ENCODE data around the gene TMEM175. TPM values are rescaled to one million over a fixed set of nuclear protein-coding genes. Genes with fewer than 3 reads are reported as not detected.
A peak's percentile ranks its signal among the peaks of the same experiment; 100 is the strongest.

The TMEM175 gene
- total and polyA plus RNA-seq, 2 of the 13 experiments (the other 11 are each of a cell fraction or from before 2014, with no cell fraction given): 5.1 to 9.9 TPM

GRCh38 chr4:968221-968620 is 36.0 kb downstream of the TMEM175 start (continued):
- no peak for TF ChIP-seq PAXIP1 (CRISPR knock-in tag; conservative IDR thresholded peaks at IDR 0.05)

DNA sequence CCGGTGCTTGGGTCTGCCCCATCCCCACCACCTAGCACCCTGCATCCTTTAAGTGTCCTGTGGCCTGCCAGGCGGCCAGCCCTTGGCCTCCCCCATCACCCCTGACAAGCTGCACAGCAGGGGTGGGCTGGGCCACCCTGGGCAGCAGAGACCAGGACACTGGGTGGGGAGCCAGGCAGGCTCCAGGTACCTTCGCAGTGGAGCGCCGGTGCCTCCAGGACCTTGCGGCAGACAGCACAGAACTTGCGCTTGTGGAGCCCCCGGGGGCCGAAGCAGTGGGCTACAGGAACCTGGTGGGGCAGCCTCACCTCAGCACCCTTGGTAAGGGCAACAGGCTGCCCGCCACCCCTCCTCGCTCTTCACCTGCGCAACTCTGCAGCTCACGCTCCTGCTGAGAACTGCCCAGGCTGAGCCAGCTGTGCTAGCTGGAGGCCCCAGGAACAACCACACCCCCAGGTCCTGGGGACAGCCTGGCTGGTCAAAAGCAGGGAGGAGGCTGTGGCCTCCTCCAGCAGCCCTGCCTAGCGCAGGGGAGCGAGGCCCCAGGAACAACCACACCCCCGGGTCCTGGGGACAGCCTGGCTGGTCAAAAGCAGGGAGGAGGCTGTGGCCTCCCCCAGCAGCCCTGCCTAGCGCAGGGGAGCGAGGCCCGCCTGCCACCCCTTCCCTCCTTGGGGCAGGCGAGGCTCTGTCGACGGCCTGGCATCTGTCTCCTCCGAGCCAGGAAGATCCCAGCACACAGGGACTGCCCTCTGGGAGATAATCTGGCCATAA is 36.5 kb downstream of the TMEM175 start:
- ATAC-seq: no peak
- in situ Hi-C loops (cut with HindIII; ENCODE audit: extremely low pct_ligation_motif_present, low pct_unique_long_range_greater_than_20kb) (no loop called here), intact Hi-C loops (cut with micrococcal nuclease; ENCODE audit: unreplicated experiment) (no loop called here)
- H3K4me2 ChIP-seq (ENCODE audit: low read depth, low read length): no peak overlapping the region
- no peaks in the 10 kb centered on the region for H3K9me3 ChIP-seq (ENCODE audit: low read length)
- no peak overlapping the region for H2AFZ ChIP-seq (ENCODE audit: low read length)
- no peak for FAIRE-seq
- H3K27ac ChIP-seq (ENCODE audit: extremely low read length, insufficient read depth, low read length): no peak overlapping the region
- H3K4me3 ChIP-seq (replicated peaks in 1 of 3; ENCODE audit: insufficient read depth in 1 of 3, low read depth in 2 of 3, low read length in 3 of 3): no peak overlapping the region
- no peak overlapping the region for H3K9ac ChIP-seq (ENCODE audit: insufficient read depth, low read depth, low read length)
- no peaks in the 10 kb centered on the region for H3K79me2 ChIP-seq (ENCODE audit: insufficient read depth, low read length)
- H3K4me1 ChIP-seq (ENCODE audit: insufficient read depth, low read length): peaks cover 10% of the 10 kb centered on the region
- WGBS (ENCODE audit: low lambda C conversion rate): 94% methylated on average over 6 of the region's 23 CpGs
- no peaks in the 10 kb centered on the region for H3K36me3 ChIP-seq (replicated peaks in 1 of 2; ENCODE audit: control insufficient read depth in 1 of 2, insufficient read depth in 2 of 2, low read length in 2 of 2)
- ChIA-PET CTCF (ENCODE audit: low intra/inter-chr PET ratio, low total read pairs) (no interaction called here), POLR2A (no interaction called here)
- BruUV-seq (replicated peaks): no TSS peak
- DNase-seq (ENCODE audit: low spot score): no peak
- H4K20me1 ChIP-seq (ENCODE audit: insufficient read depth, low read length): peaks cover 3% of the 10 kb centered on the region; the same call in 1 of the 2 replicates
- TF ChIP-seq, protein P1, sequence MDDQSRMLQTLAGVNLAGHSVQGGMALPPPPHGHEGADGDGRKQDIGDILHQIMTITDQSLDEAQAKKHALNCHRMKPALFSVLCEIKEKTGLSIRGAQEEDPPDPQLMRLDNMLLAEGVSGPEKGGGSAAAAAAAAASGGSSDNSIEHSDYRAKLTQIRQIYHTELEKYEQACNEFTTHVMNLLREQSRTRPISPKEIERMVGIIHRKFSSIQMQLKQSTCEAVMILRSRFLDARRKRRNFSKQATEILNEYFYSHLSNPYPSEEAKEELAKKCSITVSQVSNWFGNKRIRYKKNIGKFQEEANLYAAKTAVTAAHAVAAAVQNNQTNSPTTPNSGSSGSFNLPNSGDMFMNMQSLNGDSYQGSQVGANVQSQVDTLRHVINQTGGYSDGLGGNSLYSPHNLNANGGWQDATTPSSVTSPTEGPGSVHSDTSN (CRISPR knock-in tag; IDR thresholded peaks at IDR 0.05; ENCODE audit: borderline replicate concordance): no peak
- TF ChIP-seq ZMYM2 (CRISPR knock-in tag; IDR thresholded peaks at IDR 0.05) (no peak), AGO2 (optimal IDR thresholded peaks at IDR 0.05; ENCODE audit: low read depth, low read length) (peak; percentile 42), POLR2AphosphoS5 (IDR thresholded peaks at IDR 0.05; ENCODE audit: low read depth, low read length) (no peak)
- H3K27me3 ChIP-seq (ENCODE audit: control insufficient read depth in 1 of 2, insufficient read depth in 2 of 2, low read length in 2 of 2): no peaks in the 10 kb centered on the region

All from HepG2 (cell line).